22Rv1 (cell line): ENCODE results near the gene AOPEP.

Source experiments
- CTCF ChIP-seq: fragments of 450-650 bp; IDR thresholded peaks from 2 replicates; pipeline ENCODE4 v1.5.1; 2017; ENCODE audit warnings: mild to moderate bottlenecking
- ZFX ChIP-seq: fragments of 450-650 bp; IDR thresholded peaks from 2 replicates; pipeline ENCODE4 v1.6.1; 2017; ENCODE audit warnings: antibody characterized with exemption, borderline replicate concordance

- TF ChIP-seq CTCF (no peak), ZFX (no peak)
Measured at GRCh38 chr9:94866770-94867169, 140.3 kb downstream of the AOPEP start.
